ENCODE data around the gene CAV2.

The CAV2 gene

DNA sequence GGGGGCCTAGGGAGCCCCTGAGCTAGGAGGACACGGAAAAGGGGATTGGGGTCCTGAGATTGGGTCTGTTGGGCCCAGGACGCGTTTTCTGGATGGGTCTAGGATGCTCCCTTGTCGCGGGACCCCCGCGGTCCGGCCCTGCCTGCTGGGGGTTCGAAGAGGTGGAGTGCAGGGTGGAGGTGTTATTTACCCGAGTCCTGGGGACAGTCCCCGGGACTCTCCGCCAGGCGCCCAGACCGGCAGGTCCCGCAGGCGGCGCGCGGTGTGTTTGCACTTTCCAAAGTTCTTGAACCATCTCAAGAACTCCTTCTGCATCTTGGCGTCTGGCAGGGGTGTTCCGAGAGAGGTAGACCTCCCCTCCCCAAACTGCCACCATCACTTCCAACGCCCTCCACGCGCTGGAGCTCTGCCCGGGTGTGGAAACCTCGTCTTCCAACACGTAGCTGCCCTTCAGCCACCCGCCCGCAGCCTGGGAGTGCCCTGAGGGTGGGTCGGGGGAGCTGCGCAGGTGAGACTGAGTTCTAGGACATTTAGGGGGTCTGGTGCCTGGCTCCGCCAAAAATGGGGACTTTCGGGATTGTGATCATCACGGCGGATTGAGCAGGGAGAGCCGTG lies 25.9 kb downstream of the CAV2 start:
- no peak for DNase-seq

DNA sequence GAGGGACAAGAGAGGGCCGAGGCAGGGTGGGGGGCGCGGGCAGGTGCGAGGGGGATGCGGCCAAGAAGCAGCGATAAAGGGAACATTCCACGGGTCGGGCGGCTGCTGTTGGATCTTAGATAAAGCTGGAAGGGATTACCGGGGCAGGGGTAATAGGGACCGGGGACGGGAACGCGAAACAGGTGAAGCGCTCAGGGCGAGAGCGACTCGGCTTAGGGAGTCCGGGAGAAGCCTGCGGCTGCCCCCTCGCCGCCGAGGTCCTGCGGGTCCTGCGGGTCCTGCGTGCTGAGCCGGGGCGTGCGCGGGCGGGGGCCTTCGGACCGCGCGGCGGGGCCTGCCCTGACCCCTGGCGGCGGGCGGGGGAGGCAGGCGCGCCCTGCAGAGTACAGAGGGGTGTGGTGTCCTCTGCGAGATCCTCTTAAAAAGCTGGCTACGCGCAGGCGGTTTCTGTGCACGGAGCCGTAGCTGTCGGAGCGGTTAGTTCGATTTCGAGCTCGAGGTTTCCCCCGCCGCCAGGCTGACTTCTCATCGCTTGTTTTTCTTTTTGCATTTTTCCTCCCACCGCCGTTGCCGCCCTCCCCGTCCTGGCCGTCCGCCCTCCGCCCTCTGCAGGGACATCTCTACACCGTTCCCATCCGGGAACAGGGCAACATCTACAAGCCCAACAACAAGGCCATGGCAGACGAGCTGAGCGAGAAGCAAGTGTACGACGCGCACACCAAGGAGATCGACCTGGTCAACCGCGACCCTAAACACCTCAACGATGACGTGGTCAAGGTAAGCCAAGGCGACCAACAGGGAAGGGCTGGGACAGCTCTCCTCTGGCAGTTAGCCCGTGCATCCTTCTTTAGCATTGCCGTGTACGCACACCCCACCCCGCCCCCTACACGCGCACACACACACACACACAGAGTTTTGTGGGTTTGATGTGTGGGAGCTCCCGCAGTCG lies 26.6 kb downstream of the CAV2 start:
- DNase-seq, result peak; percentile 63 to 67

DNA sequence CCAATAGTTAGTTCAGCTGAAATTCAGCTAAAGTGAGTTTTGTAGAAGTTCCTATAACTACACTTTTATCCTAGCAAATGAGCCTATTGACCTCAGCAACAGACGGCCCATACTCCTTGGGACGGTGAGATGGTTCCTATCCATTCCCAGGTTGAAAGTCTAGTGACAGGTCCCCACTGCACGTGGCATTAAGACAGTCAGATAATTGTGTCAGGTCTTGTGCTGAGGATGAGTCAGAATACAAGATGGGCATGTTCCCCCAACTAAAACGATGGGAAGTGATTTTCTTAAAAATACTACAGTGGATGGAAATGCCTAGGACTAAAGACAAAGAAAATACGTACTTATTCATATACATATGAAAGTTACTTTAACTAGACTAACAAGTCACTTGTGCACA lies 27.4 kb downstream of the CAV2 start:
- no peak for DNase-seq

DNA sequence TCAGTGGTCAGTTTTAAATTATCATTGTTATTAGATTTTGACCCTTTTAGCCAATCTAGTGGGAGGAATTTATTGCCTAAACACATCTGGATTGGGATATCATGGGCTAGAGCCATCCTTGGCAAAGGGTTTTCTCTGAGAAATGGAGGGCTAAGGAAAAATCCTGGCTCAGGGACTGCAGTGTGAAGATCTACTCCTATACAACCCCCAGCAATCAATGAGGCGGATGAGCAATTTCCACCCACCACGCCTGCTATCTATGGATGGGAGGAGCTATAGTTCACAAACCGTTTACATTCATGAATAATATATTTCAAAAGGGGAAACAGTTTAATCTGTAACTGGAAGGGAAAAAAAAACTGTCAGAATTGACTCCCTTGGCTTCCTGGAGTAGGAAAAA lies 28.0 kb downstream of the CAV2 start:
- DNase-seq, result no peak

DNA sequence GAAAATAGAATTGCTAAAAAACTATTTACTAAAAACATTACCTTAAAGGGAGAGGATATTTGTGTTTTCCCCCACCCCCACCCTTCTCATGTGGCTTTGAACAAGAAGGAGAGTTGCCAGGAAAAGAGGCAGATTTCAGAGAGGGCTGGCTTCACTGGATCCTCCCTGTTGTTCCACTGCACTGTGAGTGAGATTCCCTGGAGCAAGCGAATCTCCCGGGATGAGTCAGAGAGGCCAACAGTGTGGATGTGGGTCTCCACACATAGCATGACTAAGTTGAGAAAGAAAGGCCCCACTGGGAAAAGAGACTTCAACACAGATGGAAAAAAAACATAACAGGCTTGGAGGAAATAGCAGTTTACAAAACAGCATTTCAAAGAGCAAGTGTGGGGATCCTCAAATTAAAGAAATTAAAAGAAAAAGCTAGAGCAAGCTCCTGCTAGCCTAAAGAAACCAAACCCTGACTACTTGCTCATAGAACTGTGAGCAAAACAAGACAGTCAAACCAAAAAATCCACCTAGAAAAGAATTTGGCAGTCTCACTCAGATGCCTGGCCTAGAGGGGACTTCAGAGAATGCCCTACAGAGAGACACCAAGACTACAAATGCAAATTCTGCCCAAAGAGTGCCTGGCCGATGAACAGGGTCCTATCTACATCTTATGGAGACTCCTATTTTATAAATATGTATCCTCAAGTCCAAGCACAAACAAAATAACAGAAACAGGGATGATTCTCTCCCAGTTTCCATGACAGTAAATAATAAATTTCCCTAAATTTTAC lies 28.7 kb downstream of the CAV2 start:
- DNase-seq, result no peak

DNA sequence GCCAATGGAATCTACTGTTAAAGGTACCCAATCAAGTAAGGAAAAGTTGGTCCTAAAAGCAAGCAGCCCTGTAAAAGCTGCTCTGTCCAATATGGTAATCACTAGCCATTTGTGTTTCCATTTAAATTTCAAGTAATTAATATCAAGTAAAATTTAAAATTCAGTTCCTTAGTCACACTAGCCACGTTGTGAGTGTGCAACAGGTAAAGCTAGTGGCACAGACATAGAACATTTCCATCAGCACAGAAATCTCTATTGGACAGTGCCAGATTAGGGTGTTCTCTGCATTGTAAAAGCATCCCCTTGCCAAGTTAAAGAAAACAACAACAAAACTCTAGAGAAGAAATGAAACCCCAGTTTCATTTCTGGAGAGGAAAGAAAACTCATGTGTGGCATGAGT lies 29.7 kb downstream of the CAV2 start:
- no peak for DNase-seq

DNA sequence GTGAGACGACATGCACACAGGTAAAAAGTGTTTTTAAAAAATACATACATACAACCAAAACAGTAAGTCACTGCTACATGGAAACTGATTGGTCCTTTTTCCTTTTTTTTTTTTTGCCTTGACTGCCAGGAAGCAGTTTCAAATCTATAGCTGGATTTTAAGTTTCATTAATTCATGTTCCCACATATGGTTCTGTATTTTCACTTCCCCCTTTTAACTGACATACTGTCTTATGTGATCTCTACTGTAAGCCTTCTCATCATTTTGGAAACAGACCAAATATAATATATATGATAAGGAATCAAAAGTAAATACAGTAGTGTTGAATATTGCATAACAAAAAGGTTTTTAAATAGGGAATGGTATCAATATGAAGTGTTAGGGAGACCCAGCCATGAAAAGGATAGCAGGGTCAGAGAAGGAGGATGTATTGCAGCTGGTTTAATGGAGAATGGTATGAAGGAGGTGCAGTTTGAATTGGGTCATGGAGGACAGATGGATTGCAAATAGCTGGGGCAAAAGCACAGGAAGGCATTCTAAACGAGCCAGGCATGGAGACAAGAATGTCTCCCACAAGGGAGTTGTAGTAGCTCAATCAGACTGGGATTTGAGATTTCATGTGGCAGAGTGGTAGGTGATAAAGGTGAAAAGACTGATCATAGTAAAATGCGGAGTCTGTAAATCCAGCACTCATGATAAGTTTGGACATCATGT lies 30.7 kb downstream of the CAV2 start:
- no peak for DNase-seq

DNA sequence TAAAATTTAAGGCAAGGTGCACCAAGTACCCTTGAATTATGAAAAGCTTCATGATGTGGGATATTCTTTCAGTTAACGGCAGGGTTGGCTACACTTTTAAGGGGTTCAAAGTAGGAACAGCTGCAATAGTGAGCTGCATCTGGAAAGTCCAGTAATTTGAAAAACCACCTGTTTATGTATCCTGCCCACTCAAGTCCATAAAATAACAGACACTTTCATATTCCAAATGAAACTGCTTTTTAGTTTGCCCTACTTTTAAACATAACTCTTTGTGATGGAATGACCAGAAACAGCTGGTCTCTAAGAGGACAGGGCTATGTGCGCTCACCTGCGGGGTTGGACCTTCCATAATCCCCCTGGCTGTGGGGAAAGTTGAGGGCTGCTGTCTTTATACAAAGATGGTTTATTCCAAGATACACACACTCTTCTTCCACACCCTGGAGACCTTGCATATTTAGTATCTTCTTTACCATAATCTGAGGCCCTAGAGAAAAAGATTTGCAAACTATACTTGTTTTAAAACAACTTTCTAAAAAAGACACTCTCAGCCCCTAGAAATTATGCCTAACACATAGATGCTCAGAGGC lies 32.7 kb downstream of the CAV2 start:
- DNase-seq, result no peak

DNA sequence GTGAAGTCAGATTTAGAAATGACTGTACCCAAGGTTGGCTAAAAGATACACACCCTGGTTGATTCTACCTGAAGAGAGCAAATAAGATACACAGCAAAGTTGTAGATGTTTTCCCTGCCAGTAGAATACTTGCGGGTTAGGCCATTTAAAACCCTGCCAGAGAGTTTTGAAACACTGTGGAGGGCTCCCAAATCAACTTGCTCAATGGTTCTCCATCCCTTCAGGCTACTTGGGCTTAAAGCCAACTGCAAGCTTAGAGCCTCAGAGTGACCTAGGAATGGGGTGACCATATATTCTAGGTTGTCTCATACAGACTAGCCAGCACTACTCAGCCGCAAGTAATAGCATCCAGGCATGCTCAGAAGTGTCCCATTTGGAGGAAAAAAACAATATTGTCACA lies 35.3 kb downstream of the CAV2 start:
- DNase-seq, result no peak

DNA sequence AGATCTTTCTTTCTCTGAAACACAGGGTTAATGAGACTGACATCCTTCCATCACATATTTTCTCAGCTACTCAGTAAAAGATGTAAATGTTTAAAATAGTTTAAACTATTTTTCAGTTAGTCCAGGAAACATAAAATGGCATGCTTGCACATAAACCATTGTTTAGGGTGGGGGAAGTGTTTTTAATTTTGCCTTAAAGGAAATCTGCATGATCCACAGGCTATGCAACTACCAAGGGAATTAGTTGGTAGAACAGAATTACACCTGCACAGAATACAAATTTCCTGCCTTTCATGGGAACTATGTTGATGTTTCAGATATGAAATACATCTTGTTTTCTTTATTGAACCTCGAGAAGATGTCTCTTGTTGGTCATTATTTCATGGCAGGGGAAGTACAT lies 35.9 kb downstream of the CAV2 start:
- no peak for DNase-seq

DNA sequence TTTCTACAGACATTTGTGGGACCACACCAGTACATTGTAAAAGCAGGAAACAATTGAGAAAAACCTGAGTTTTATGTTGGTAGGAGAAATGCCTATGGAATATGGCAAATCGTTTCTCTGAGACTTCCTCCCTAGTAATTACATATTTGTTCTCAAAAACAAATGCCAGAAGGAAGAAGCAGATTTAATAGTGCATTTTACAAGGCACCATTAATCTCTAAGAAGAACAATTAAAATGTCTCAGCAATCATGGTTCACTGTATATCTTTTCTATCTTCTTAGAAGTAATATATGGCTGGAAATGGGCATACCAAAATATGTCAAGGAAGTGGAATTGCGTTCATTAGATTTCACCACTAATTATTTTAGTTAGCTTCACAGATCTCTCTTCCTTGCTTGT lies 38.6 kb downstream of the CAV2 start:
- DNase-seq, result no peak

DNA sequence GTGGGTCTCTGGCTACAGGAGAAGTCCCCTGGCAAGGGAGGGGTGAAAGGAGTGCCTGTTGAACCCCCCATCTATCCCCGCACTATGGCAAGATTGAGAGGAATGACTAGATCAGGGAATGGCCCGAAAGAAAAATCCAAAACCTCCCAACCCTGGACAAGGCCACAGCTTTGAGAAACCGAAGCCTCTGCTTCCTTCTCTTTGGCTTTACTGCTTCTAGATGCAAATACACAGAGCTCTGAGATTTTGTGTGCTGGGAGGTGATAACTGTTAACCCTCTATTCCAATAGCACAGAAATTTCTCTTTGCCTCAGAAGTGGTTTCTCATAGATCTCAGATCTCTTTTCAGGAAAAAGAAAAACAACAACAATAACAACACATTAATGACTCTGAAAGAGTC lies 40.3 kb downstream of the CAV2 start:
- DNase-seq, result no peak

DNA sequence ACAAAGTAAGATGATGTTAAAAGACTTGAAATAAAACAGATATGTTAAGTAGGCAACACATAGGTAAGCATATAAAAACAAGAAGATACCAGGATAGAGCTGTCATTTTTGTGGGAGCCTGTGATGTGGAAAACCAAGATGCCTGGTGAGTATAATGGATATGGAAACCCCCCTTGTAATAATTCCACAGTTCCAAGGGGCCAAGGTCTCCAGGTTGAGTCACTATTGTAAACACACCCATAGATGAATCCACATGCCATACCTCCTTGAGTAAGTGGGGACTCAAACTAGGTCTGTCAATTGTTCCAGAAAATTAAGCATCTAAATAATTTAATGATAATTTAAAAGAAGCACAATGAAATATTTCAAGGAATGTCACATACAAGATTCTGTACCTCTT lies 41.2 kb downstream of the CAV2 start:
- no peak for DNase-seq

DNA sequence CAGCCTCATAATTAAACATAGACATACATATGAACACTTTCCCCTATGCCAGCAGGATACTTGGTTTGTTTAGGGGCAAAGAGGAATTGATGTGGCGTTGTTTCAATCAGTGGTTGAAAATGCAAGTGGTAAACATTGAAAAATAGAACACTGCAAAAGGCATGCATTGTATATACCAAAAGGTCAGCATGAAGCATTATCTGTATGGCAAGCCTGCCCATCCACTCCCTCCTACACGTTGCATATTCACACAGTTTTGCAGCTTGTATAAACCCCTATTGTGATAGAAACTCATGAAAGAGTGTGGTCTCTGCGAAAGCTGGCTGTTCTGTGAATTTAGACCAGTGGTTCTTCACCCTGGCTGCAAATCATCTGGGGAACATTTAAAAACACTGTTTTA lies 42.4 kb downstream of the CAV2 start:
- no peak for DNase-seq

DNA sequence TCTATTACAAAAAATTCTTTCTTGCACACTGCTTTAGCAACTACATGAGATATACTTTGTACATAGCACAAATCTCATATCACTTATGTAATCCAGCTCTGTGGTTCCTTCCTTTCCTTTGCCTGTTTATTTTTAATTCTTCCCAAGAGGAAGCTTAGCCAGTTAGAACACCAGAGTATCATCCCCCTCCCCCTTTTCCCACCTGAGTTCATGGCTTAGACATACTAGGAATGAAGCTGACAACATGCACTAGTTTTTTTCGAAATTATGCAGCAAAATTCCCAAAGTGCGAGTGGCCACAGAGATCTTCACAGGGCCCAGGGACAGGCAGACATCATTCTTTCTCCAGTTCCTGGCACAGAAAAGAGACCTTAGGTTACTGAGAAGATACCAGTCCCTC lies 43.1 kb downstream of the CAV2 start:
- DNase-seq, result no peak

DNA sequence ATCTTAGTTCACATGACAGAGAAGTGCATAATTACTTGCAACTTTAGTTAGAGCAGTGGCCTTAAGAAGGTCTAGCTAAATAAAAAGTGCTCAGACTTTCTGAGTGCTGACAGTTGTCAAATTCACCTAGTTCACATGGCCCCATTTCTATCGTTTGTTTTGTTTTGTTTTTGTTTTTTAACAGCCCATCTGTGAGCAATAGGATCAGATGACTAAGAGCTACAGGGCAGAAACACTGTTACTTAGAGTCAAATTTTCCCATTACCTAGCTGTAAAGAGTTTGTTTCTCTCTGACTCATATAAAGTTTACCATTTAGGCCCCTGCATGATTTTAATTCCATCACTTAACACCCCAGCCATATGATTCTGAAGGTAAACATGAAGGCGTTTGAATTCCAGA lies 44.1 kb downstream of the CAV2 start:
- DNase-seq, result no peak

DNA sequence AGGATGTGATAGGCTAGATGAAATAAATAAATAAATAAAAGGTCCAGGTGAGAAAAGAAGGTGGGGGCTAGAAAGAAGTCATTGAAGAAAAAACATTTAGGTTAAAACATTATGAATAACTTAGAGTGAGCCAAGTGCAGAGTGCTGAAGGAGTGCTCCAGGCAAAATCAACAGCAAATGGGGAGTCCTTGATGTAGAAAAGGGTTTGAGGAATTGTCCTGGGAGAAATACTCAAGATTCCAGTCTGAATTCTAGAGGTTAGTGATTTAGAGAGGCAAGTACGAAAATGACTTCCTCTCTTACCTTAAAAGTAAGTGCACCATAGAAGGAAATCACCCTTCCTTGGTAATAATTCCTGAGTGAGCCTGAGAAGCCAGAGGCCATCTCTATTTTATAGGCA lies 44.9 kb downstream of the CAV2 start:
- DNase-seq, result no peak

DNA sequence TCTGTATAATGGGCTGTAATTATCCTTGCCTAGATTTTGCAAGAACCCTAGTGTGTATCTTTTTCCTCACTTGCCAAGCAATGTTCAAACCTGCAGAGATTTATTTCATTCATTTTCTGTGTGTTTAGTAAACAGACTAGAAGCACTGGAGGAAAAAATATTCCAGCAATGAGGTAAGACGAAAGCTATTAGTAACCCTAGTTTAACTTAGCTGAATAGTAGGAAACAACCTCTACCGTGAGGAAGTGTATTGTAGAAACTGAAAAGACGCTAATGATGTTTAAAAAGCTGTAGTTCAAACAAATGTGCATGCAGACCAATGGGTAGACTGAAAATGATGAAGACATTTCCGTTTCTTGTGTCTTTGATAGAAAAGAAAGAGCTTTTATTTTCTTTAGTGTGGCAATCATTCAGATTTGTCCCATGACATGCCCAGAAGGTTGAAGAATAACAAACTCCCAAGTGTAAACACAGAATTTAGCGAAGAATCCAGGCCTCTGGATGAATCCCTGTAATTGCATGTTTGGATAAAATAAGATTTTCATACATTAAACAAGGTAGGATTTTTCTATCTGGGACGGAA lies 46.0 kb downstream of the CAV2 start:
- DNase-seq, result no peak

DNA sequence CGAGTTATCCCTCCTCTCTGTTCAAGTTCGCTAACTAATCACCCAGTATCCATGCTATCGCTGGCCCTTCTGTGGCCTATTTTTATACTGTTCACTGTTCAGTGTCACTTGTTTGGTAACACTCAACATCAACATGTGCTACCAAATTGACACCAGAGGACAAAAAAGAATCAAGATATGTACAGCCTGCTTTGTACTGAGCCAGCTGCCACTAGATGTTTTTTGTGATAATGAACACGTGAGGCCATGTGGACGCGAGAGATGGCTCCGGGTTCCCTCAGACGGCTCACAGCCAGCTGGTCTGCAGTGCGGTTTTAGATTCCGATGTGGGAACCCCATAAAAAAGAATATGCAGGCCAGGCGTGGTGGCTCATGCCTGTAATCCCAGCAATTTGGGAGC lies 46.5 kb downstream of the CAV2 start:
- DNase-seq, result no peak

DNA sequence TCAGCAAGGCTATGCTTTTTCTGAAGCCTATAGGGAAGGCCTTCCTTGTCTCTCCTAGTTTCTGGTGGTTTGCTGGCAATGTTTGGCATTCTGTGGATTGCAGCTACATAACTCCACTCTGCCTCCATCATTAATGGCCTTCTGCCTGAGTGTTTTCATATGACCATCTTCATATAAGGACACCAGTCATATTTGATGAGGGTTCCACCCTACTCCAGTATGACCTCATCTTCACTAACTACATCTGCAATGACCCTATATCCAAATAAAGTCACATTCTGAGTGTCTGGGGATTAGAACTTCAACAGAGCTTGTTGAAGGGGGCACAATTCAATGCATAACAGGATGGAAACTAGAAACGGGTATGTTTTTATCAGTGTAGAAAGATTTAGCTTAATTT lies 47.4 kb downstream of the CAV2 start:
- DNase-seq, result no peak

DNA sequence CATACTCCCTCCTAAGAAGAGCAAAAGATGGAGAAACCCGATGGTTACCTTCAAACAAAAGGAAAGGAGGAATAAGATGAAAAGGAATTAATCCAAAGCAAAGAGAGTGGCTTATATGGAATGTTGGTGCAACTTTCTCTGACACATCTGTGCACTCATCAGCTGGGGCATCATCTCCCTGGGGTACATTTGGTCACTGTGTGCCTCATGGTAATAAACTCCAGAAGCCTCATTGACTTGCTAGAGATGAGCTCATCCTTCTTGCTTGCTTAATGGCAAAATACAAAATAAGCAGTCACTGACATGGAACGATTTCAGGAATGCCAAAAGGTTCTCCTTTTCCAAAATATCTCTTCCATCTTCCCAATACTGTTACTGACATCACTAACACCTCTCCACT lies 47.8 kb downstream of the CAV2 start:
- DNase-seq, result no peak

DNA sequence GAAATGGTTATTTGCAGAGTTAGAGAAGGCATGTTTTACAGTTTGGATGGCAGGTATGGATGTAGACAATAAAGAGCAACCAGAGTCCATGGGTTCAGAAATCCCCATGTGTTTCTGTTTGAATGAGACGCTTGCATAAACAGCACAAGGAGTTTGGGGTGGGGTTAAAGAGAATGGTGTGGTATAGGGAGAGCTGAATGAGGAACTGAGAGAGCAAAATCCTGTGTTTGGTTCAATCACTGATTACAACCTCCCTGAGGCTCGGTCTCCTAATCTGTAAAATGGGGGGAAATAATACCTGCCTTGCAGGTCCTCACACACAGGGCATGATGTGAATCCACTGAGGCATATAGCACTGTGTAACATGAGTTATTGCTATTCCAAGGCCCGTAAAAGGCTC lies 49.0 kb downstream of the CAV2 start:
- no peak for DNase-seq
